H1 (cell line): ENCODE data around the gene ITPR1. TPM values are rescaled to one million over a fixed set of nuclear protein-coding genes. Genes with fewer than 3 reads are reported as not detected.
A peak's percentile ranks its signal among the peaks of the same experiment; 100 is the strongest.

ENCODE experiments used
- CTCF ChIA-PET: fragments of 300-600 bp; sonication (Branson Sonifier 250); formaldehyde crosslinking; loops from one replicate; lab custom pipeline; 2021; ENCODE audit not compliant: partially characterized antibody; lab: Charles Lee
- POLR2A ChIA-PET: fragments of 300-600 bp; sonication (Branson Sonifier 250); formaldehyde crosslinking; loops from one replicate; lab custom pipeline; 2021; ENCODE audit warnings: inconsistent platforms; ENCODE audit not compliant: partially characterized antibody; lab: Charles Lee
- DNase-seq, 2 experiments: peaks; one replicate each; pipeline versions ENCODE4 v3.0.0 to v3.0.0-alpha.2; 2010 to 2022; ENCODE audit warnings: low spot score in 2 of 2, low read depth in 1 of 2, mixed read lengths in 1 of 2
- FAIRE-seq: peaks from 2 replicates; lab custom pipeline; 2011; peaks lifted over from hg19 to GRCh38; lab: Jason Lieb, UNC
- H2AFZ ChIP-seq: 2 replicates; pipeline ENCODE4 v1.8.1; 2012; ENCODE audit warnings: low read length, inconsistent platforms
- H2AK5ac ChIP-seq: 2 replicates; pipeline ENCODE4 v1.6.1; 2013; ENCODE audit warnings: low read depth, low read length
- H2BK120ac ChIP-seq: replicated peaks from 2 replicates; pipeline ENCODE3; 2013; ENCODE audit warnings: low read depth, low read length, inconsistent platforms
- H2BK12ac ChIP-seq: 2 replicates; pipeline ENCODE4 v1.6.1; 2013; ENCODE audit warnings: low read depth, low read length
- H2BK15ac ChIP-seq: 2 replicates; pipeline ENCODE4 v1.6.1; 2013; ENCODE audit warnings: low read length
- H2BK20ac ChIP-seq: 2 replicates; pipeline ENCODE4 v1.6.1; 2013; ENCODE audit warnings: low read length
- H2BK5ac ChIP-seq: 2 replicates; pipeline ENCODE4 v1.6.1; 2013; ENCODE audit warnings: low read depth, low read length
- H3K14ac ChIP-seq: 2 replicates; pipeline ENCODE4 v1.6.1; 2013; ENCODE audit warnings: inconsistent platforms; ENCODE audit not compliant: insufficient read length
- H3K18ac ChIP-seq: 2 replicates; pipeline ENCODE4 v1.6.1; 2013; ENCODE audit warnings: low read length; ENCODE audit errors: extremely low read depth
- H3K23ac ChIP-seq: 2 replicates; pipeline ENCODE4 v1.6.1; 2013; ENCODE audit warnings: inconsistent platforms; ENCODE audit not compliant: insufficient read length
- H3K23me2 ChIP-seq: 2 replicates; pipeline ENCODE4 v1.6.1; 2013; ENCODE audit warnings: low read depth, low read length
- H3K27ac ChIP-seq: 2 replicates; pipeline ENCODE4 v1.6.1; 2011; ENCODE audit warnings: low read depth, low read length, inconsistent platforms
- H3K27me3 ChIP-seq, 4 experiments: replicated peaks in 1 of 4; 1 replicate in 1 of 4; 2 replicates in 3 of 4; pipeline versions ENCODE4 v1.6.1 to v1.8.1; 2011 to 2013; ENCODE audit warnings: low read length in 3 of 4, mild to moderate bottlenecking in 3 of 4, inconsistent platforms in 2 of 4, mixed read lengths in 2 of 4, moderate library complexity in 1 of 4; ENCODE audit not compliant: control insufficient read depth in 3 of 4, insufficient read depth in 3 of 4; ENCODE audit errors: extremely low read depth in 1 of 4
- H3K36me3 ChIP-seq, 4 experiments: 2 replicates each; pipeline versions ENCODE4 v1.6.1 to v1.8.1; 2011 to 2013; ENCODE audit warnings: mild to moderate bottlenecking in 4 of 4, low read length in 3 of 4, moderate library complexity in 2 of 4, control low read depth in 1 of 4, inconsistent platforms in 1 of 4; ENCODE audit not compliant: insufficient read depth in 4 of 4, control insufficient read depth in 2 of 4
- H3K4ac ChIP-seq: replicated peaks from 2 replicates; pipeline ENCODE3; 2013; ENCODE audit warnings: low read length, low read depth, mixed read lengths, inconsistent platforms; ENCODE audit not compliant: insufficient read length
- H3K4me1 ChIP-seq, 4 experiments: replicated peaks in 1 of 4; 1 replicate in 1 of 4; 2 replicates in 3 of 4; pipeline versions ENCODE4 v1.6.1 to v1.8.1; 2011 to 2013; ENCODE audit warnings: low read length in 3 of 4, inconsistent platforms in 2 of 4, mixed read lengths in 1 of 4; ENCODE audit not compliant: insufficient read depth in 4 of 4, control insufficient read depth in 3 of 4
- H3K4me2 ChIP-seq, 2 experiments: 2 replicates each; pipeline versions ENCODE4 v1.6.1 to v1.8.1; 2011 to 2013; ENCODE audit warnings: low read depth in 2 of 2, low read length in 2 of 2, control low read depth in 1 of 2, inconsistent platforms in 1 of 2, mild to moderate bottlenecking in 1 of 2; ENCODE audit not compliant: insufficient read depth in 1 of 2
- H3K4me3 ChIP-seq, 4 experiments: fragments of 200-600, 300-600 bp in 1 of 4; sonication (generic), shearing (Covaris generic), sonication (Bioruptor Twin) in 1 of 4; 2 replicates each; pipeline versions ENCODE4 v1.5.1 to v1.8.1; 2011 to 2016; ENCODE audit warnings: low read length in 4 of 4, low read depth in 3 of 4, control low read depth in 2 of 4, inconsistent platforms in 2 of 4, mild to moderate bottlenecking in 2 of 4, mixed read lengths in 1 of 4, moderate library complexity in 1 of 4; ENCODE audit not compliant: insufficient read depth in 2 of 4; ENCODE audit errors: extremely low read depth in 1 of 4
- H3K56ac ChIP-seq: replicated peaks from 2 replicates; pipeline ENCODE3; 2013; ENCODE audit warnings: low read depth, mild to moderate bottlenecking, mixed read lengths, low read length, inconsistent platforms; ENCODE audit not compliant: insufficient read length
- H3K79me1 ChIP-seq: 2 replicates; pipeline ENCODE4 v1.6.1; 2013; ENCODE audit warnings: low read depth, low read length, control low read depth
- H3K79me2 ChIP-seq, 2 experiments: 2 replicates each; pipeline versions ENCODE4 v1.6.1 to v1.8.1; 2012 to 2013; ENCODE audit warnings: low read length in 2 of 2, mild to moderate bottlenecking in 2 of 2, inconsistent platforms in 1 of 2; ENCODE audit not compliant: insufficient read depth in 2 of 2, control insufficient read depth in 1 of 2
- H3K9ac ChIP-seq, 4 experiments: replicated peaks in 1 of 4; 1 replicate in 1 of 4; 2 replicates in 3 of 4; pipeline versions ENCODE4 v1.6.1 to v1.8.1; 2011 to 2013; ENCODE audit warnings: low read depth in 3 of 4, low read length in 3 of 4, control low read depth in 2 of 4, mild to moderate bottlenecking in 2 of 4, moderate library complexity in 2 of 4, inconsistent platforms in 1 of 4; ENCODE audit errors: extremely low read depth in 1 of 4
- H3K9me3 ChIP-seq, 2 experiments: 2 replicates each; pipeline versions ENCODE4 v1.6.1 to v1.8.1; 2012 to 2013; ENCODE audit warnings: mild to moderate bottlenecking in 2 of 2, moderate library complexity in 2 of 2, control low read depth in 1 of 2, inconsistent platforms in 1 of 2, low read depth in 1 of 2, low read length in 1 of 2, mixed read lengths in 1 of 2; ENCODE audit not compliant: insufficient read depth in 2 of 2
- H4K20me1 ChIP-seq, 2 experiments: replicated peaks in 1 of 2; 2 replicates each; pipeline versions ENCODE3 to v1.8.1; 2011 to 2013; ENCODE audit warnings: inconsistent platforms in 2 of 2, low read length in 2 of 2, mild to moderate bottlenecking in 1 of 2; ENCODE audit not compliant: insufficient read depth in 2 of 2, control insufficient read depth in 1 of 2
- H4K5ac ChIP-seq: 2 replicates; pipeline ENCODE4 v1.6.1; 2013; ENCODE audit warnings: low read length, low read depth, mixed read lengths, inconsistent platforms; ENCODE audit not compliant: insufficient read length
- H4K8ac ChIP-seq: 2 replicates; pipeline ENCODE4 v1.8.0; 2013; ENCODE audit warnings: mild to moderate bottlenecking, moderate library complexity, low read length, inconsistent platforms; ENCODE audit not compliant: insufficient read depth; ENCODE audit errors: extremely low read depth
- H4K91ac ChIP-seq: replicated peaks from 2 replicates; pipeline ENCODE3; 2013; ENCODE audit warnings: low read length, mixed read lengths, inconsistent platforms; ENCODE audit not compliant: insufficient read length
- ATF2 ChIP-seq: IDR thresholded peaks from 2 replicates; pipeline ENCODE4 v1.6.1; 2012; ENCODE audit warnings: low read length, inconsistent platforms
- CTCF ChIP-seq, 3 experiments: IDR thresholded peaks; 1 replicate in 2 of 3; 2 replicates in 1 of 3; pipeline versions ENCODE4 v1.5.1 to v1.6.1; 2011; ENCODE audit warnings: low read length in 3 of 3, mild to moderate bottlenecking in 3 of 3, inconsistent platforms in 2 of 3, low read depth in 1 of 3, moderate library complexity in 1 of 3; ENCODE audit not compliant: insufficient read depth in 1 of 3; ENCODE audit errors: control extremely low read depth in 1 of 3
- RAD21 ChIP-seq, 2 experiments: IDR thresholded peaks in 1 of 2; conservative IDR thresholded peaks in 1 of 2; 2 replicates each; pipeline ENCODE4 v1.6.1; 2011; ENCODE audit warnings: low read depth in 2 of 2, low read length in 2 of 2, improper control_type of control experiment in 1 of 2, inconsistent platforms in 1 of 2, mild to moderate bottlenecking in 1 of 2, moderate library complexity in 1 of 2
- WGBS, 2 experiments: shearing (Covaris generic) in 1 of 2; methylation state at CpG; one replicate each; pipeline versions ENCODE4 v1.1.6 to v1.1.7; 2013 to 2015; ENCODE audit warnings: low lambda C conversion rate in 2 of 2, mixed read lengths in 2 of 2, inconsistent platforms in 1 of 2, low coverage in 1 of 2, missing lambda C conversion rate in 1 of 2; ENCODE audit not compliant: insufficient replicate concordance in 2 of 2, insufficient coverage in 1 of 2, insufficient read length in 1 of 2; ENCODE audit errors: extremely low coverage in 1 of 2, missing lambda C conversion rate in 1 of 2; 5-methylcytosine and 5-hydroxymethylcytosine counted together
- polyA plus RNA-seq, 7 experiments: library from polyadenylated mRNA; depleted of rRNA in 3 of 7; stranded (reverse) in 5 of 7; unstranded in 2 of 7; fragments of >200 nt in 5 of 7; fragments of 200-250 nt in 2 of 7; gene quantifications; 1 replicate in 5 of 7; 2 replicates in 1 of 7; 4 replicates in 1 of 7; pipeline versions ENCODE4 v1.2.1 to v1.2.3, GENCODE V29; 2011 to 2013; ENCODE audit warnings: missing spikeins in 2 of 7, mixed read lengths in 2 of 7
- total RNA-seq: library from RNA; stranded (reverse); fragmentation: NEBNext Ultra II Directional; extraction: Animal tissue kit (Norgen Biotek cat#: 25700); gene quantifications from 2 replicates; pipeline ENCODE4 v1.2.1, GENCODE V29; 2021

ITPR1 gene
- total and polyA plus RNA-seq, 2 of the 8 experiments (the other 6 are each of a cell fraction or from before 2014, with no cell fraction given): 2.5 to 16.3 TPM

- Histone ChIP-seq H4K91ac (no peak overlapping the region), H2BK120ac (no peak overlapping the region), H2AK5ac (no peak overlapping the region), H2AFZ (no peak overlapping the region), H3K9me3 (no peaks in the 10 kb centered on the region)
- peak; percentile 51 to 64 for TF ChIP-seq RAD21 (IDR thresholded peaks at IDR 0.05 in 1 of 2, conservative IDR thresholded peaks at IDR 0.05 in 1 of 2; ENCODE audit: low read depth in 2 of 2, low read length in 2 of 2)
- TF ChIP-seq ATF2: no peak
- TF ChIP-seq CTCF (IDR thresholded peaks at IDR 0.05; ENCODE audit: control extremely low read depth in 1 of 3, insufficient read depth in 1 of 3, low read depth in 1 of 3, low read length in 3 of 3): peak in 2 of 3 experiments; percentile 44 to 52; a peak in 3 of 4 replicates
- TF ChIP-seq, all 59 proteins: peak for 2
- H2BK12ac ChIP-seq: no peak overlapping the region
- H3K9ac ChIP-seq: no peak overlapping the region
- POLR2A ChIA-PET: interaction anchor here (1.2 to 1.5 kb wide), 3 partner anchors 9 to 104 kb away, joined by 3 to 4 read pairs (median 4); partner anchors contain the start of gene SUMF1
- CTCF ChIA-PET: interaction anchor here (0.7 to 2.3 kb wide), 18 partner anchors 9 to 257 kb away, joined by 3 to 12 read pairs (median 4); no protein-coding TSS in a partner anchor
- H4K5ac ChIP-seq: no peak overlapping the region
- H3K14ac ChIP-seq: no peak overlapping the region
- no peaks in the 10 kb centered on the region for H3K79me2 ChIP-seq
- H3K36me3 ChIP-seq: no peaks in the 10 kb centered on the region
- H4K8ac ChIP-seq: no peak overlapping the region
- H3K4me2 ChIP-seq: no peak overlapping the region
- no peak overlapping the region for H3K23ac ChIP-seq
- H3K79me1 ChIP-seq: no peaks in the 10 kb centered on the region; the same call in 1 of the 2 replicates
- no peak overlapping the region for H2BK20ac ChIP-seq
- H3K27ac ChIP-seq: no peak overlapping the region
- 84% methylated on average over 1 of the region's 1 CpG; no CpG with 5 or more reads in 1 of the 2 experiments for WGBS, 2 experiments
- no peak overlapping the region for H3K4me3 ChIP-seq
- H4K20me1 ChIP-seq: no peaks in the 10 kb centered on the region
- peaks cover 0 to 2% (median 0%) of the 10 kb centered on the region in 4 experiments; a peak in 1 of 7 replicates for H3K4me1 ChIP-seq
- no peaks in the 10 kb centered on the region for H3K27me3 ChIP-seq
- H3K23me2 ChIP-seq: no peaks in the 10 kb centered on the region
- no peak overlapping the region for H3K4ac ChIP-seq
- no peak overlapping the region for H3K18ac ChIP-seq
- FAIRE-seq (no peak), DNase-seq (no peak)
- no peak overlapping the region for H2BK5ac ChIP-seq
- H2BK15ac ChIP-seq: no peak overlapping the region
- H3K56ac ChIP-seq: no peak overlapping the region
These were observed 78.7 kb downstream of the ITPR1 start for GRCh38 chr3:4571690-4572334.
